HG03103 (cell line): ENCODE data around the gene CACNA1S.

Source experiments
- ATAC-seq: cut with Tn5 transposase; IDR thresholded peaks from one replicate; pipeline ENCODE4 v1.9.1; 2021; ENCODE audit warnings: low read depth; ENCODE audit not compliant: unreplicated experiment

The CACNA1S gene

GRCh38 chr1:201096041-201096461 is 16.2 kb downstream of the CACNA1S start:
- no peak for ATAC-seq

- no peak for ATAC-seq
These were observed 16.6 kb downstream of the CACNA1S start for GRCh38 chr1:201095581-201095980.

DNA sequence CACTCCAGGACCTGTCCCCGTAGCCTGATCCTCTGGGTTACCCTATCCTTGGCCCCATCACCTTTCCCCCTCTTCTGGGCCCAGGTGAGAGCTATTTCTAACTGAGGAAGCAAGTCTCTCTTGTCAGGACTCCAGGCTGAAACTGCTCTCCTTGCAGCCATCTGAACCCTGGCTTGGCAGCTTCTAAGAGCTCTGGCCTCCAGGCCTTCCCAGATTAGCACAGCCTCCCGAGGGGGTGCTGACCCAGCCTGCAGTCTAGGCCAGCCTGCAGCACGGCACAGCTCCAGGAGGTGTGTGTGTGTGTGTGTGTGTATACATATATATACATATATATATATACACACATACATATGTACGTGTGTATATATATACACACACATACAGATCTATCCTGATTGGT is 17.4 kb downstream of the CACNA1S start:
- no peak for ATAC-seq

DNA sequence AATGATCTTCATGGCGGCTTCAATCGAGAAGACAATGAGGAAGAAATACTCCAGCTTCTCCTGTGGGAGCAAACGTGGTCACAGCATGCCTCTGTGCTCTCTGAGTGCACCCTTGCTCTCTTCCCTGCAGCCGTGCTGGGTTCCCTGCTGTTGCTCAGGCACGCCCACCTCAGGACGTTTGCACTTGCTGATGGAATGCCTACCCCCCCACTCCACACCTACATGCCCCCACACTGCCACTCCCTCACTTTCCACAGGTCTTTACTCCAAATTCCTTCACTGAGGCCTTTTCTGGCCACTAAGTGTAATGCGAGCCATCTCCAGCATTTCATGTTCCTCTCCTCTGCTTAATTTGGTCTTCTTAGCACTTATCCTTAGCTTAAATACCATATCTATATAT is 18.3 kb downstream of the CACNA1S start:
- ATAC-seq: no peak

DNA sequence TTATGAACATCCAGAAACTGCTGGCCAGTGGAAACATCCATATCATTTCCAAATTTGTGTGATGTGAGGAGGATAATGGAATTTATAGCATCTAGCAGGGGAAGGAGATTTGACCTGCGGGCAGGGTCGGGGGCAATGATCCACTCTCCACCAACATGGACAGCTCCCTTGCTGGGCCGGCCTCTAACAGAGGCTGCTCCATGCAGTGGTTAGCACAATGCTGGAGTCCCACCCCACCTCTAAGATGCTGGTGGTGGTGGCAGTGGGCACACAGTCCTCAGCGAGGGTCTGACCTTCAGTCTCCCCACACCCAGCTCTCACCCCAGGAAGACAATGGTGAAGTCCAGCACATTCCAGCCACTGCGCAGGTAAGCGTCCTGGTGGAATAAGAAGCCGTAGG is 18.7 kb downstream of the CACNA1S start:
- ATAC-seq: no peak

GRCh38 chr1:201092738-201093137 is 19.5 kb downstream of the CACNA1S start:
- ATAC-seq: no peak

DNA sequence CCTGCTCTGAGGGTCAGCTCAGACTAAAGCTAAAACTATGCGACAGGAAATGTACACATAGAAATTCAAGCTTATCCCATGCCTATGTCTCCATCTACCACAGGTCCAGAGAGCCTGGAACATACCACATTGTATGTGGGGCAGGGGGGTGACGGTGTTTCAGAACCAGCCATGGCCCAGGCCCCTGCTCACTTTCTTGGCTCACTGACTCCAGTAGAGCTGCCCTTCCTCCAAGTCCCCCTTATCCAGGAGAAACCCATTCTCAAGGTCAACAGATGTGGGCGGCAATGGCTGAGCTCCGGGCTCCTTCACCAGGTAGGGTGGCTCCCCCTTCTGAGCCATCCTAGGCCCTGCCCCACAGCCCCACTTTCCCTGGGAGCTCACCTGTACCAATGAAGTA is 21.0 kb downstream of the CACNA1S start:
- ATAC-seq: no peak

DNA sequence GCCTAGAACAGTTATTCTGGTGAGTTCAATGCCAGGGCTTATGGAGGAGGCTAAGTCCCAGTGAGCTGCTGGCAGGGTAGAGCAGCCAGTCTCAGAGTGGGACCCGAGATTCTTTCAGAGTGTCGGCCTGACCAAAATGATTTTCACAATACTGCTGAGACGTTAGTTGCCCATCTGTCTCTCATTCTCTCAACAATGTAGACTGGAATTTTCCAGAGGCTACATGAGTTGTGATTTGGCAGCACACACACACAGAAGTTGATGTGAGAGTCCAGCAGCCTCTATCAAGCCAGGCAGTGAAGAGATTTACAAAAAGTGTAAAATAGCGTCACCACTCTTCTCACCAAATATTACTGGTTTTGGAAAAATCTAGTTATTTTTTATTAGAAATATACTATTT is 21.7 kb downstream of the CACNA1S start:
- no peak for ATAC-seq

GRCh38 chr1:201089596-201089995 is 22.6 kb downstream of the CACNA1S start:
- no peak for ATAC-seq

GRCh38 chr1:201088901-201089525 is 23.2 kb downstream of the CACNA1S start:
- ATAC-seq: no peak

DNA sequence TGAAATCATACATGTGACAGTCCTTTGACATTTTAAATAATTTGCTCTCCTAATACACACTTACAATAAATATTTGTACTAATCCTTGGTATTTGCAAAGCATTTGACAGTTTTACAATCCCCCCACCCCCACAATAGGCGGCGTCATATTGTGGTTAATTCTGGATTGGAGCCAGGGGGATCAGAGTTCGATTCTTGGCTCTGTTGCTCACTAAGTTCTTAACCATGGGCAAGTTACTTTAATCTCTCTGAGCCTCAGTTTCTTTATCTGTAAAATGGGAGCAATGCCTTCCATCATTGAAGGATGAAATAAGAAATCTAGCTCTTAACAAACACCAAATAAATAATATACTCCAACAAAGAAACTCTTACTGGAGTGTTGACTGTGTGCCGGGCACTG is 23.8 kb downstream of the CACNA1S start:
- no peak for ATAC-seq

GRCh38 chr1:201085902-201086735 is 26.1 kb downstream of the CACNA1S start:
- ATAC-seq: no peak

DNA sequence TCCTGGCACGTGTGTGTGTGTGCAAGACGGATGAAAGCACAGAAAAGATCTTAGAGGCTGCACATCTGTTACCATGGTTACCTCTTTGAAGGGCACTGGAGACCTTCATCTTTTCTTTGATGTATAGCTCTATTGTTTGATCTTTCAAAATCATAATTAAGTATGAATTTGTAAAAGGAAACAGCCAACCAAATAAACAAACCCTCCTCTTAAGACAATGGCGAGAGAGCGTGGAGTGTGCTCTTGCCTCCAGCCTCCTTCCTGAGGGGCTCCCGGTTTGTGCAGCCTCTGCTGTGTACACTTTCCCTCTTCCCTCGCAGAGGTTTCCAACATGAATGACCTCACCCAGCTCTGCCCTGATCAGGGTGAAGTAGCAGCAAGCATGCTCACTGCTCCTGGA is 27.9 kb downstream of the CACNA1S start:
- no peak for ATAC-seq

GRCh38 chr1:201083741-201084140 is 28.5 kb downstream of the CACNA1S start:
- ATAC-seq: no peak

- no peak for ATAC-seq
These were observed 32.1 kb downstream of the CACNA1S start for GRCh38 chr1:201080135-201080534.

GRCh38 chr1:201077736-201078135 is 34.5 kb downstream of the CACNA1S start:
- no peak for ATAC-seq

DNA sequence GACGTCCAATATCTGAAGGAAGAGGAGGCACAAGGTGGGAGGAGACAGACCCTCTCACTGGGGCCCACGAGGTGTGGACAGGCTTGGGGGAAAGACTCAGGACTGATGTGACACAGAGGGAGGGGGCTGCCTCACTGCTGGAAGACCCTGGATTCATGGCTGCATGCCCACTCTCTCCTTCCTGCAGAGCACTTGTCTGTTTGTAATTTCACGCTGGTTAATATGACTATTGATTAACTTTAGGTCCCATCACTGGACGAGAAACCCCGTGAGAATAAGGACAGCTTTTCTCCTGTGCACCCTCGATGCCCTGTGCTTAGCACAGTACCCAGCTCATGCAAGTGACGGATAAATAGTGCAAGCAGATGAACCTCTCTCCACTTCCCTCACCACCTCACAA is 35.1 kb downstream of the CACNA1S start:
- no peak for ATAC-seq

- no peak for ATAC-seq
These were observed 36.1 kb downstream of the CACNA1S start for GRCh38 chr1:201076092-201076491.

DNA sequence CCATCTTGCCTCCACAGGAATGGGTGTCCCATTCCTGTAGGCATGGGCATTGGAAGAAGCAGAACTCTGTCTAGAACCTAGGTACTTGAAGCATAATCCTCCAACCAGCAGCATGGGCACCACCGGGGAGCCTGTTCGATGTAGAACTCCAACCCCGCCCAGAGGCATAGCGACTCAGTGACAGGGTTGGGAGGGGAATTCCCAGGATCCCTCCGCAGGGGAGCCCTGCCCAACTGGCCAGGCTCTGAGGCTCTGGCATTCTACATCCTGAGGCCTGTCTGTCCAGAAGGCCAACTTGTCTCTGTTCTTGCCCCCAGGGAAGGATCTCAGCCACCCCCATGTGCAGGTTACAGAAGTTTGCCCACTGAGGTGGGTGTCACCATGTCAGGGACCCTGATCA is 38.2 kb downstream of the CACNA1S start:
- ATAC-seq: no peak

DNA sequence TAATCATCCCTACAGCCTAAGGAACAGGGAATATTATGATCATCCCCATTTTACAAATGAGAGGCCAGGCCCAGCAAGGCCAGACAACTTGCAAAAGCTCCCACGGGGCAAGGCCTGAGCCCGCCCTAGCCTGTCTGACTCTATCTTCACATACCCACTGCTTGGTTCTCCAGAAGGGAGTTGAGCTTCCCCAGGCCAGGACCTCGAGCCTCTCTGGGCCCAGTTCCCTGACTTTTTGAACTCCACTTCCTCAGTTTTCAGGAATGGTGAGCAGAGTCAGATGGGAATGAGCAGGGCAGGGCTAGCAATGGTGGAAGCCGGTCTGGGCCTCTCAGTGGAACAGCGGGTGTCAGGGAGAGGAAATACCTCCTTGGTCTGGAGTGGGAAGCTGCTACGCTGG is 39.3 kb downstream of the CACNA1S start:
- ATAC-seq: no peak

GRCh38 chr1:201072149-201072548 is 40.1 kb downstream of the CACNA1S start:
- ATAC-seq: no peak

DNA sequence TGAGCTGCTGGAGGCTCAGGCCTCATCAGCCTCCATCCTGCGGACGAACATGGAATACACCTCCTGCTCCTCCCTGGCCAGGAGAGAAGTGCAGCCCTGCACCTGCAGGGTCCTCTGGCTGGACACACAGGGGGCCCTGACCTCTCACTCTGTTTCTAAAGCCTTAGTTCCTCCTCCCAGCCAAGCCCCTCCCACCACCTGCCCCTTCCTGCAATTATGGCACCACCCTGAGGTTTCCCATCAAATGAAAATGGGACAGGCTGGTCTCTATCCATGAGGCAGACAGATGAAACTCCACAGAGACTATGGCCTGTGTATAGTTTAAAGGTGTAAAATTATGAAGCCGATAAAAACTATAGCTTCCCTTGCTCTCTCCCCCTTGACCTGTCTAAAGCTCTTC is 42.6 kb downstream of the CACNA1S start:
- no peak for ATAC-seq
